Mesendoderm (in vitro differentiated cells): ENCODE data around the gene AP1M2.
A peak's percentile ranks its signal among the peaks of the same experiment; 100 is the strongest.

Source experiments
- DNase-seq: peaks from one replicate; pipeline ENCODE4 v3.0.0; 2013
- H2AK5ac ChIP-seq: 2 replicates; pipeline ENCODE4 v1.6.1; 2013; ENCODE audit warnings: low read length, inconsistent platforms
- H2BK120ac ChIP-seq: 2 replicates; pipeline ENCODE4 v1.6.1; 2013; ENCODE audit warnings: low read depth, mild to moderate bottlenecking, low read length, moderate library complexity, mixed read lengths
- H2BK15ac ChIP-seq: replicated peaks from 2 replicates; pipeline ENCODE4 v1.6.1; 2013; ENCODE audit warnings: low read depth, mild to moderate bottlenecking, moderate library complexity
- H2BK5ac ChIP-seq: 2 replicates; pipeline ENCODE4 v1.6.1; 2013; ENCODE audit warnings: low read length, inconsistent platforms
- H3K18ac ChIP-seq: 2 replicates; pipeline ENCODE4 v1.6.1; 2013; ENCODE audit warnings: mild to moderate bottlenecking, low read length, mixed read lengths
- H3K23ac ChIP-seq: one replicate; pipeline ENCODE4 v1.6.1; 2013; ENCODE audit warnings: low read length
- H3K27ac ChIP-seq: 2 replicates; pipeline ENCODE4 v1.5.1; 2013; ENCODE audit warnings: low read depth, mild to moderate bottlenecking, inconsistent platforms, low read length, moderate library complexity
- H3K27me3 ChIP-seq: 2 replicates; pipeline ENCODE4 v1.6.1; 2013; ENCODE audit warnings: low read length, control low read depth, mild to moderate bottlenecking, inconsistent platforms; ENCODE audit not compliant: insufficient read depth, poor library complexity
- H3K36me3 ChIP-seq: 2 replicates; pipeline ENCODE4 v1.6.1; 2013; ENCODE audit warnings: low read length, inconsistent platforms; ENCODE audit not compliant: control insufficient read depth, insufficient read depth
- H3K4ac ChIP-seq: one replicate; pipeline ENCODE4 v1.6.1; 2013; ENCODE audit warnings: low read depth, mild to moderate bottlenecking, low read length, moderate library complexity
- H3K4me1 ChIP-seq: 2 replicates; pipeline ENCODE4 v1.6.1; 2013; ENCODE audit warnings: low read depth, low read length, inconsistent platforms; ENCODE audit not compliant: control insufficient read depth
- H3K4me2 ChIP-seq: 2 replicates; pipeline ENCODE4 v1.6.1; 2013; ENCODE audit warnings: low read length
- H3K4me3 ChIP-seq: 2 replicates; pipeline ENCODE4 v1.5.1; 2013; ENCODE audit warnings: mild to moderate bottlenecking, low read length
- H3K56ac ChIP-seq: one replicate; pipeline ENCODE4 v1.6.1; 2013; ENCODE audit warnings: low read length
- H3K79me1 ChIP-seq: 2 replicates; pipeline ENCODE4 v1.6.1; 2013; ENCODE audit warnings: low read length, inconsistent platforms
- H3K79me2 ChIP-seq: 2 replicates; pipeline ENCODE4 v1.6.1; 2013; ENCODE audit warnings: mild to moderate bottlenecking, low read length; ENCODE audit not compliant: control insufficient read depth, insufficient read depth
- H3K9ac ChIP-seq: 2 replicates; pipeline ENCODE4 v1.6.1; 2013; ENCODE audit warnings: low read length, inconsistent platforms
- H4K5ac ChIP-seq: one replicate; pipeline ENCODE4 v1.6.1; 2013; ENCODE audit warnings: low read length
- H4K8ac ChIP-seq: one replicate; pipeline ENCODE4 v1.6.1; 2013; ENCODE audit warnings: low read depth, mild to moderate bottlenecking, control low read depth, low read length, moderate library complexity
- WGBS: extraction: QIAGEN DNeasy Blood & Tissue Kit; methylation state at CpG from one replicate; pipeline ENCODE4 v1.1.7; 2013; ENCODE audit warnings: low lambda C conversion rate, missing lambda C conversion rate; ENCODE audit not compliant: insufficient coverage; ENCODE audit errors: extremely low coverage; 5-methylcytosine and 5-hydroxymethylcytosine counted together

Gene AP1M2

DNA sequence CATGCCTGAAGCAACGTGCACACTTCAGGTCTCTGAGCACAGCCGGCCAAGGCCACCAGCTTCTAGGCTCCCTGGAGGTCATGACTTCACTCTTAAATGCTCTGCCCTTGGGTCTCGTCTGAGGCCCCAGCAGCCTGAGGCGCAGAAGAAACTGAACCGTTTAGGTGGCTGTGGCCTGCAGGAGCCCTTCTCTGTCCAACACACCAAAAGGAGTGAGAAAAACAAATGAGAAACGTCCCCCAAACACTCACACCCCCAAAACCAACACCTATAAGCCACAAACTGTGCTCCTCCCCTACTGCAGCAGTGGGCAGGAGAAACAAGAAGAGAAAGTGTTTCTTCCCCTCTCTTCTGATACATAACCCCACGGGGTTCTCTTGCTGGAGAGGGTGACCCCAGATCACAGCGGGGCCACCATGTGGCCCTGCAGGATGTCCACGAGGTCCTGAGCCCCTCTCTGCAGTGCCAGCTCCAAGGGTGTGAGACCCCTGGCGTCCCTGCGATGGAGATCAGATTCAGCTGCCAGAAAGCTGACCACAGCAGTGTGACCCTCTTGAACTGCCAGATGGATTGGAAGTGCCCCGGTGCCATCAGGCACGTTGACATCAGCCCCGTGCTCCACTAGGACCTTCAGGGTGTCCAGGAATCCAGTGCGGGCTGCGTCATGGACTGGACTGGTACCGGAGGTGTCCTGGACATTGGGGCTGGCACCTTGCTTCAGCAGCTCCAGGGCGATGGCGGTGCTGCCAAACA lies 20.3 kb downstream of the AP1M2 start:
- Histone ChIP-seq H3K4me1 (peaks cover 2% of the 10 kb centered on the region), H3K27me3 (no peaks in the 10 kb centered on the region), H2BK5ac (no peak overlapping the region), H3K36me3 (no peaks in the 10 kb centered on the region), H3K23ac (no peak overlapping the region), H4K5ac (no peak overlapping the region), H3K27ac (no peak overlapping the region), H3K79me2 (peaks cover 3% of the 10 kb centered on the region), H4K8ac (no peak overlapping the region), H3K18ac (no peak overlapping the region), H2BK15ac (no peak overlapping the region), H3K79me1 (peaks cover 3% of the 10 kb centered on the region), H3K56ac (no peak overlapping the region), H2BK120ac (no peak overlapping the region), H2AK5ac (no peak overlapping the region), H3K4me2 (no peak overlapping the region), H3K9ac (no peak overlapping the region), H3K4me3 (no peak overlapping the region), H3K4ac (no peak overlapping the region)
- no peak for DNase-seq
- WGBS: no CpG with 5 or more reads among the region's 19 CpGs

DNA sequence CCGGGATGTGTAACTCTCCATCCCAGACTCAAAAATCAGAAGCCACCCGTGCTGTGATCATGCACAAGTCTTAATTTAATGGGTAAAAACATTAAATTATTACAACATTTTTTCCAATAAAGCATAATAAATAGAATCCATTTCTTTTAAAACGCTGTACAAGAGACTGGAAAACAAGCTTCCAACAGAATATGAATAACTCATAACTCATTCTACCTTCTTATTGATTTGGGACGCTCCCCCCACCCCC lies 20.8 kb downstream of the AP1M2 start:
- Histone ChIP-seq H2BK15ac (no peak overlapping the region), H4K5ac (no peak overlapping the region), H3K4me1 (peaks cover 2% of the 10 kb centered on the region), H4K8ac (no peak overlapping the region), H3K4me3 (peak overlapping the region; percentile 28), H3K9ac (peak overlapping the region; percentile 53), H2BK120ac (no peak overlapping the region), H3K36me3 (no peaks in the 10 kb centered on the region), H3K18ac (no peak overlapping the region), H3K79me2 (peaks cover 3% of the 10 kb centered on the region), H2AK5ac (no peak overlapping the region), H3K27ac (no peak overlapping the region), H3K56ac (peak overlapping the region; percentile 74), H2BK5ac (no peak overlapping the region), H3K79me1 (peaks cover 3% of the 10 kb centered on the region), H3K27me3 (no peaks in the 10 kb centered on the region), H3K23ac (no peak overlapping the region), H3K4ac (no peak overlapping the region), H3K4me2 (peak overlapping the region; percentile 71)
- no peak for DNase-seq
- WGBS: no CpG with 5 or more reads among the region's 4 CpGs

DNA sequence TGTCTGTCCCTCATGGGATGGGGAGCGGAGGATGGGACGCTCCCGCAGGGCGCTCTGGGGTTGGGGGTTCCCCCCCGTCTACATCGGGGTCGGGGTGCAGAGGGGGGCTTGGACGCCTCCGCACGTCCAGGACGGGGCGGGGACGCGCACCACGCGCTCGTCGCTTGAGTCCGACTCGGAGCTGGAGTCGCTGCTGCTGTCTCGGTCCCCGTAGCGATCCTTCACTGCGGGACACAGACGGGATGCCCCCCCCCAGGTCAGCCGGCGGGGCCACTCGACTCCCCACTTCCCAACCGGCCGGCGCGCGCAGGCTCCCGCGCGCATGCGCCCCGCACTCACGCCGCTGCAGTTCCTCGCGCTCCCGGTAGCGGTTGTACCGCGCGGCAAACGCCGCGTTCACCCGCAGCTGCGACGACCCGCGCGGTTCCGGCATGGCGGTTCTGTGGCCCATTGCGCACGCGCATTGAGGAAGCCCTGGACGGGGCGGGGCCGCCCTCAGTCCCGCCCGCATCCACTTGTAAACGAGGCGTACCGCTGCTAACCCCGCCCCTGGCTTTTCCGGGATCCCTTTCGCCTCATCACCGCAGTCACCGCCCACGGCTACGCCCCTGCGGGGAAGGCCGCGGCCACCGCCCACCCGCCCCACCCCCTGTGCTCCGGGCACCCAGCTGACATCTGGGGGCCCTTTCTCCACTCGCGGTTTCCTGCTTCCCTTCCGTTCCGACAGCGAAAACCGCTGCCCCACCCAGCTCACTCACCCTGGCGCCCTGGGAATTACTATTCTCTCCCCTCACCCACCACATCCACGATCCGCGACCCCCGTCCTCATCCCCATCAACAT lies 21.3 kb downstream of the AP1M2 start, which contains the start of gene KRI1:
KRI1 (minus strand) TSS at position 444 of the 841 bp plus-strand sequence; CDS start at position 433, 11 bp downstream.
- no CpG with 5 or more reads among the region's 94 CpGs for WGBS
- Histone ChIP-seq H3K4me1 (peaks cover 2% of the 10 kb centered on the region), H4K5ac (no peak within 1 kb of the TSS), H2AK5ac (no peak within 1 kb of the TSS), H2BK5ac (no peak within 1 kb of the TSS), H3K36me3 (no peaks in the 10 kb centered on the region), H4K8ac (no peak within 1 kb of the TSS), H3K4me3 (peak within 1 kb of the TSS; percentile 83), H3K9ac (peak within 1 kb of the TSS; percentile 95), H2BK120ac (no peak within 1 kb of the TSS), H2BK15ac (no peak within 1 kb of the TSS), H3K79me1 (peaks cover 3% of the 10 kb centered on the region), H3K18ac (peak within 1 kb of the TSS; percentile 80), H3K4ac (peak within 1 kb of the TSS; percentile 82), H3K23ac (peak within 1 kb of the TSS; percentile 80), H3K27ac (peak within 1 kb of the TSS; percentile 91), H3K56ac (peak within 1 kb of the TSS; percentile 97), H3K27me3 (no peaks in the 10 kb centered on the region), H3K79me2 (peaks cover 3% of the 10 kb centered on the region), H3K4me2 (peak within 1 kb of the TSS; percentile 80)
- DNase-seq: peak; percentile 96

DNA sequence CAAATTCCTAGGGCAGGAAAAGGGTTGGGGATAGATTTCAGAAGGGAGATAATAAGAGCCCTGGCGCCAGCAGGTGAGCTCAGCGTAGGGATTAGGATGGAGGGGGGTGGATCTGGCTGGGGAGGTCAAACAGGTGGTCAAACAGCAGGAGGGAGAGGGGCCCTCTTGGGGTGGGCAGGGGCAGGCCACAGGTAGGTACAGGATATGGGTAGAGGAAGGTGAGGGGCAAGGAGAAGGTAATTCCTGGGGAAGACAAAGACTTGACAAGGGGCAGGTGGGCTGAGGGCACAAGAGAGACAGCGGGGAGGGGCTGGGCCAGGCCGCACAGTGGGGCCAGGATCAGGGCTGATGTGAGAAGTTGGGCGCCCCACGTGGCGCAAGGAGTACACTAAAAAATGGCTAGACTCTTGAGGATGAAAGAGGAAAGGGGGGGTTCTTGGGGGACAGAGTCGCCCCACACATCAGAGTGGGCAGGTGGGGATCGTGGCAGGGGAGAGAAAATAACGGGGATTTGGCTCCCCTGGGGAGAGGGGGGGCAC lies 22.0 kb downstream of the AP1M2 start:
- H4K5ac ChIP-seq: no peak overlapping the region
- H3K79me1 ChIP-seq: peaks cover 3% of the 10 kb centered on the region
- peak overlapping the region; percentile 82 for H3K4ac ChIP-seq
- no peak overlapping the region for H2BK120ac ChIP-seq
- H3K36me3 ChIP-seq: peaks cover 3% of the 10 kb centered on the region
- H3K4me3 ChIP-seq: peak overlapping the region; percentile 83
- no CpG with 5 or more reads among the region's 10 CpGs for WGBS
- no peak overlapping the region for H4K8ac ChIP-seq
- peak overlapping the region; percentile 80 for H3K18ac ChIP-seq
- H3K56ac ChIP-seq: peak overlapping the region; percentile 97
- no peaks in the 10 kb centered on the region for H3K27me3 ChIP-seq
- peaks cover 3% of the 10 kb centered on the region for H3K79me2 ChIP-seq
- peak overlapping the region; percentile 80 for H3K4me2 ChIP-seq
- peaks cover 2% of the 10 kb centered on the region for H3K4me1 ChIP-seq
- H3K9ac ChIP-seq: peak overlapping the region; percentile 95
- H3K23ac ChIP-seq: peak overlapping the region; percentile 80
- no peak overlapping the region for H2BK5ac ChIP-seq
- peak overlapping the region; percentile 91 for H3K27ac ChIP-seq
- DNase-seq: peak; percentile 77
- H2BK15ac ChIP-seq: no peak overlapping the region
- H2AK5ac ChIP-seq: no peak overlapping the region

DNA sequence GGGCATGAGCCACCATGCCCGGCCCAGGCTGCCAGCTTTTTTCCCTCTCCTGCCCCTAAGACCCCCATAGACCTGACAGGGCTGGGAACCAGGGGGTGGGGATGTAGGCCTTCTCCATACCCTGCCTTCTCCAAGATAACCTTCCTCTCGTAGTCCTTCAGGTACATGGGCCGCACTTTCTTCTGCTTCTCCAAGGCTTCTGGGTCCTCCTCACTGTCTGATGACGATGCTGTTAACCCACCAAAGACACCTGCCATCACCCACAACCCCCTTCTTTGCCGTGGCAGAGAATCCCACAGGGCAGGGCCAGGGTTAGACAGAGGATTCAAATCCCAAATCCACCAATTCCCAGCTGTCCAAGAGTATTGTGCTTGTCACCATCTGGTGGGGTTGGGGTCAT lies 24.5 kb downstream of the AP1M2 start:
- Histone ChIP-seq H3K23ac (no peak overlapping the region), H2AK5ac (no peak overlapping the region), H3K4me1 (peaks cover 2% of the 10 kb centered on the region), H3K27ac (no peak overlapping the region), H3K4me3 (no peak overlapping the region), H3K56ac (no peak overlapping the region), H3K27me3 (no peaks in the 10 kb centered on the region), H3K9ac (no peak overlapping the region), H2BK15ac (no peak overlapping the region), H2BK120ac (no peak overlapping the region), H3K18ac (no peak overlapping the region), H3K79me1 (peaks cover 3% of the 10 kb centered on the region), H3K4ac (no peak overlapping the region), H4K8ac (no peak overlapping the region), H4K5ac (no peak overlapping the region), H3K36me3 (peaks cover 9% of the 10 kb centered on the region), H3K4me2 (no peak overlapping the region), H2BK5ac (no peak overlapping the region), H3K79me2 (peaks cover 3% of the 10 kb centered on the region)
- no peak for DNase-seq
- no CpG with 5 or more reads among the region's 5 CpGs for WGBS
